K562 (cell line): ENCODE results near the gene RCSD1. TPM values are rescaled to one million over a fixed set of nuclear protein-coding genes. Genes with fewer than 3 reads are reported as not detected.

Source experiments
- ATF1 ChIP-seq, 2 experiments: fragments of 450-650 bp in 1 of 2; IDR thresholded peaks; 2 replicates each; pipeline ENCODE4 v1.6.1; 2016; ENCODE audit warnings: missing compliant biosample characterization in 1 of 2, missing genetic modification characterization in 1 of 2
- ATF2 ChIP-seq: sonication (generic); formaldehyde crosslinking; IDR thresholded peaks from 2 replicates; pipeline ENCODE4 v1.8.1; 2022; ENCODE audit warnings: missing genetic modification reagents
- BHLHE40 ChIP-seq: IDR thresholded peaks from 2 replicates; pipeline ENCODE4 v1.6.1; 2011; ENCODE audit warnings: low read length, improper control_type of control experiment
- CREB1 ChIP-seq, 2 experiments: sonication (generic) in 1 of 2; formaldehyde crosslinking in 1 of 2; IDR thresholded peaks; 2 replicates each; pipeline versions ENCODE4 v1.6.1 to v1.8.0; 2012 to 2022; ENCODE audit warnings: inconsistent platforms in 1 of 2, mild to moderate bottlenecking in 1 of 2, missing genetic modification reagents in 1 of 2, moderate library complexity in 1 of 2
- CSDE1 ChIP-seq, 2 experiments: fragments of 450-650 bp; IDR thresholded peaks; 2 replicates each; pipeline ENCODE4 v1.6.1; 2016; ENCODE audit warnings: mild to moderate bottlenecking in 1 of 2
- E2F6 ChIP-seq, 2 experiments: IDR thresholded peaks; 2 replicates each; pipeline ENCODE4 v1.6.1; 2011; ENCODE audit warnings: borderline replicate concordance in 1 of 2, control low read depth in 1 of 2, low read depth in 1 of 2, low read length in 1 of 2, mild to moderate bottlenecking in 1 of 2, mixed read lengths in 1 of 2, moderate library complexity in 1 of 2; ENCODE audit not compliant: insufficient read depth in 1 of 2, insufficient read length in 1 of 2, poor library complexity in 1 of 2, severe bottlenecking in 1 of 2; ENCODE audit errors: extremely low read depth in 1 of 2
- ERF ChIP-seq: fragments of 450-650 bp; formaldehyde crosslinking; IDR thresholded peaks from 2 replicates; pipeline ENCODE4 v1.4.0; 2020; ENCODE audit warnings: mild to moderate bottlenecking, mixed read lengths
- FOXM1 ChIP-seq, 2 experiments: fragments of 450-650 bp in 1 of 2; sonication (generic) in 1 of 2; formaldehyde crosslinking in 1 of 2; IDR thresholded peaks; 2 replicates each; pipeline versions ENCODE4 v1.6.1 to v1.9.0; 2017 to 2022; ENCODE audit warnings: low read depth in 2 of 2, mild to moderate bottlenecking in 2 of 2, missing genetic modification reagents in 1 of 2, moderate library complexity in 1 of 2
- GATAD2B ChIP-seq: fragments of 450-650 bp; IDR thresholded peaks from 2 replicates; pipeline ENCODE4 v1.6.1; 2017; ENCODE audit warnings: mild to moderate bottlenecking, borderline replicate concordance
- HDAC1 ChIP-seq, 2 experiments: fragments of 450-650 bp; IDR thresholded peaks; 2 replicates each; pipeline ENCODE4 v1.6.1; 2016 to 2017; ENCODE audit warnings: inconsistent platforms in 1 of 2, mild to moderate bottlenecking in 1 of 2, moderate library complexity in 1 of 2
- HNRNPUL1 ChIP-seq: fragments of 200-400 bp; formaldehyde crosslinking; IDR thresholded peaks from 2 replicates; pipeline ENCODE4 v1.6.1; 2017; ENCODE audit warnings: low read length
- LCOR ChIP-seq: sonication (generic); formaldehyde crosslinking; IDR thresholded peaks from 2 replicates; pipeline ENCODE4 v1.8.0; 2022; ENCODE audit warnings: mild to moderate bottlenecking, missing genetic modification reagents
- MTA1 ChIP-seq: fragments of 450-650 bp; IDR thresholded peaks from 2 replicates; pipeline ENCODE4 v1.6.1; 2017; ENCODE audit warnings: borderline replicate concordance
- MTA2 ChIP-seq: fragments of 450-650 bp; IDR thresholded peaks from 2 replicates; pipeline ENCODE4 v1.6.1; 2016; ENCODE audit warnings: low read depth
- MTA3 ChIP-seq: fragments of 450-650 bp; formaldehyde crosslinking; IDR thresholded peaks from 2 replicates; pipeline ENCODE4 v1.6.1; 2017; ENCODE audit warnings: mild to moderate bottlenecking, borderline replicate concordance
- NEUROD1 ChIP-seq: fragments of 150-350 bp; IDR thresholded peaks from 2 replicates; pipeline ENCODE4 v1.6.1; 2014; ENCODE audit warnings: borderline replicate concordance, low read length, low read depth; ENCODE audit not compliant: partially characterized antibody
- SMAD1 ChIP-seq: fragments of 150-350 bp; IDR thresholded peaks from 2 replicates; pipeline ENCODE4 v1.6.1; 2014; ENCODE audit warnings: low read length, low read depth; ENCODE audit not compliant: partially characterized antibody
- SRF ChIP-seq, 2 experiments: fragments of 250-450, 450-650 bp in 1 of 2; sonication (Bioruptor Pico) in 1 of 2; sonication (generic) in 1 of 2; formaldehyde crosslinking; IDR thresholded peaks; 2 replicates each; pipeline versions ENCODE4 v1.5.0 to v1.5.1; 2020 to 2022; ENCODE audit warnings: mild to moderate bottlenecking in 1 of 2, missing genetic modification reagents in 1 of 2
- TAF9B ChIP-seq: fragments of 450-650 bp; IDR thresholded peaks from 2 replicates; pipeline ENCODE4 v1.6.1; 2018; ENCODE audit warnings: mild to moderate bottlenecking; ENCODE audit not compliant: partially characterized antibody
- TGIF2 ChIP-seq: sonication (generic); formaldehyde crosslinking; IDR thresholded peaks from 2 replicates; pipeline ENCODE4 v1.8.1; 2022; ENCODE audit warnings: mild to moderate bottlenecking, missing genetic modification reagents, moderate library complexity
- ZBED1 ChIP-seq: IDR thresholded peaks from 2 replicates; pipeline ENCODE4 v1.6.1; 2014
- ZNF740 ChIP-seq, 3 experiments: fragments of 200-800 bp in 1 of 3; sonication (Bioruptor generic) in 1 of 3; sonication (generic) in 1 of 3; formaldehyde crosslinking in 1 of 3; IDR thresholded peaks; 2 replicates each; pipeline versions ENCODE4 v1.6.1 to v1.8.0; 2016 to 2022; ENCODE audit warnings: mild to moderate bottlenecking in 2 of 3, missing compliant biosample characterization in 2 of 3, missing genetic modification characterization in 2 of 3, missing genetic modification reagents in 1 of 3
- ZNF785 ChIP-seq: fragments of 250-450 bp; sonication (Bioruptor Pico); IDR thresholded peaks from 2 replicates; pipeline ENCODE4 v1.4.0; 2020; ENCODE audit warnings: mild to moderate bottlenecking
- polyA plus RNA-seq, 8 experiments: library from polyadenylated mRNA; depleted of rRNA in 4 of 8; stranded (reverse) in 5 of 8; unstranded in 3 of 8; fragments of >200 nt; fragmentation: Nextera tagmentation in 2 of 8; fragmentation: Illumina TruSeq in 1 of 8; extraction: Ambion mirVana in 2 of 8; extraction: Trizol in 1 of 8; gene quantifications; 2 replicates each; pipeline versions ENCODE4 v1.2.1 to v1.2.3, GENCODE V29; 2011 to 2014; ENCODE audit warnings: inconsistent platforms in 1 of 8, missing spikeins in 1 of 8
- total RNA-seq, 7 experiments: library from RNA; depleted of rRNA in 6 of 7; stranded (reverse); fragments of >200 nt in 6 of 7; fragmentation: Illumina TruSeq in 2 of 7; extraction: Trizol in 2 of 7; gene quantifications; 2 replicates each; pipeline versions ENCODE4 v1.2.1 to v1.2.3, GENCODE V29; 2011 to 2021; ENCODE audit warnings: low replicate concordance in 1 of 7
- TF ChIP-seq, protein P1 (sequence below): fragments of 450-650 bp; formaldehyde crosslinking; IDR thresholded peaks from 2 replicates; pipeline ENCODE4 v1.4.0; 2022; ENCODE audit warnings: mild to moderate bottlenecking, moderate library complexity

The RCSD1 gene
- total and polyA plus RNA-seq, 9 of the 15 experiments (the other 6 are each of a cell fraction or from before 2014, with no cell fraction given), result 7.8 to 69.8 (median 45.3) TPM

DNA sequence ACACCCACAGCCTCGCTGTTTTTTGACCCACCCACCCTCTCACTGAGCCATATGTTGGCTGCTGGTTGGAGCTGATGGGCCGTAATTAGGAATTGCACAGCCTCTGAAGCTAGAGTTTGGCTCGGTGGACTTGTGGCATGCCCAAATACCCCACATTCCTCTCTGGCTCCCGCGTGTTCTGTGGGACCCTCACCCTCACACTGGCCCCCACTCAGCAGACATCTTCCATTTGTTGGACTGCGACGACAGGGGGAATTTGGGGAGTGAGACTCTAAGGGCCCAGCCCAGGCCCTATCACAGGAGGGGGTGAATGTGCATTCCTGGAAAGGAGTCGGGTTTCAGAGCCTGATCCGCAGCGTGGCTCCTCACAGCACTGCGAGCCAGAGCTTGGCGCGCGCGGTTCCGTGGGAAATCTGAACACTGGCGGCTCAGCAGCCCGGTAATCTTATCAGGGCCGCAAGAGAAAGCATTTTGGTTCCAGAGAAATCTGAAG, 5.2 kb downstream of the RCSD1 start (continued):
- no peak for TF ChIP-seq ATF2 (CRISPR knock-in tag)
- TF ChIP-seq ERF (CRISPR knock-in tag), result 0 out of 2 replicates have a peak, but pooled peaks have one; percentile 23
- no peak for TF ChIP-seq ATF1 (CRISPR knock-in tag; IDR thresholded peaks at IDR 0.05)
- peak; percentile 40; the same call in 1 of the 2 replicates for TF ChIP-seq ATF1 (tag; IDR thresholded peaks at IDR 0.05)
- TF ChIP-seq LCOR (CRISPR knock-in tag), result peak; percentile 46; the same call in 1 of the 2 replicates
- peak in 1 of 2 experiments; percentile 87; a peak in 2 of 4 replicates for TF ChIP-seq HDAC1 (IDR thresholded peaks at IDR 0.05)
- peak; percentile 79 for TF ChIP-seq MTA1
- TF ChIP-seq, protein P1, sequence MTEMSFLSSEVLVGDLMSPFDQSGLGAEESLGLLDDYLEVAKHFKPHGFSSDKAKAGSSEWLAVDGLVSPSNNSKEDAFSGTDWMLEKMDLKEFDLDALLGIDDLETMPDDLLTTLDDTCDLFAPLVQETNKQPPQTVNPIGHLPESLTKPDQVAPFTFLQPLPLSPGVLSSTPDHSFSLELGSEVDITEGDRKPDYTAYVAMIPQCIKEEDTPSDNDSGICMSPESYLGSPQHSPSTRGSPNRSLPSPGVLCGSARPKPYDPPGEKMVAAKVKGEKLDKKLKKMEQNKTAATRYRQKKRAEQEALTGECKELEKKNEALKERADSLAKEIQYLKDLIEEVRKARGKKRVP (CRISPR knock-in tag), result 0 out of 2 replicates have a peak, but pooled peaks have one; percentile 8
- TF ChIP-seq GATAD2B, result peak; percentile 29; the same call in 1 of the 2 replicates
- TF ChIP-seq HNRNPUL1, result no peak
- TF ChIP-seq TGIF2 (CRISPR knock-in tag), result no peak
- no peak for TF ChIP-seq ZNF785 (CRISPR knock-in tag)
- peak in 1 of 2 experiments; percentile 57; a peak in 1 of 4 replicates for TF ChIP-seq SRF (CRISPR knock-in tag; IDR thresholded peaks at IDR 0.05)
- peak; percentile 50 for TF ChIP-seq SMAD1
- peak; percentile 77 for TF ChIP-seq ZBED1
- no peak for TF ChIP-seq ZNF740 (CRISPR knock-in tag; IDR thresholded peaks at IDR 0.05)
- peak in 1 of 2 experiments; percentile 39; a peak in 1 of 4 replicates for TF ChIP-seq ZNF740 (tag; IDR thresholded peaks at IDR 0.05)
- TF ChIP-seq MTA3, result peak; percentile 90
- TF ChIP-seq FOXM1 (IDR thresholded peaks at IDR 0.05; ENCODE audit: low read depth), result no peak
- TF ChIP-seq FOXM1 (CRISPR knock-in tag; IDR thresholded peaks at IDR 0.05; ENCODE audit: low read depth), result no peak
- TF ChIP-seq MTA2, result no peak
- TF ChIP-seq CSDE1 (IDR thresholded peaks at IDR 0.05), result no peak
- TF ChIP-seq BHLHE40, result 0 out of 2 replicates have a peak, but pooled peaks have one; percentile 15
- TF ChIP-seq CREB1 (IDR thresholded peaks at IDR 0.05), result no peak
- peak; percentile 23; the same call in 1 of the 2 replicates for TF ChIP-seq CREB1 (CRISPR knock-in tag; IDR thresholded peaks at IDR 0.05)
- peak; percentile 34 for TF ChIP-seq NEUROD1
- peak; percentile 54 to 74 for TF ChIP-seq E2F6 (IDR thresholded peaks at IDR 0.05; ENCODE audit: borderline replicate concordance in 1 of 2, extremely low read depth in 1 of 2, insufficient read depth in 1 of 2, insufficient read length in 1 of 2, low read depth in 1 of 2, low read length in 1 of 2, poor library complexity in 1 of 2, severe bottlenecking in 1 of 2)
- TF ChIP-seq TAF9B, result no peak
